Measurements from ENCODE around the gene RAB40C. TPM values are rescaled to one million over a fixed set of nuclear protein-coding genes. Genes with fewer than 3 reads are reported as not detected.

Gene RAB40C
- total and polyA plus RNA-seq, 5 experiments from 2014 or later, result 5.8 to 19.9 (median 14.6) TPM

DNA sequence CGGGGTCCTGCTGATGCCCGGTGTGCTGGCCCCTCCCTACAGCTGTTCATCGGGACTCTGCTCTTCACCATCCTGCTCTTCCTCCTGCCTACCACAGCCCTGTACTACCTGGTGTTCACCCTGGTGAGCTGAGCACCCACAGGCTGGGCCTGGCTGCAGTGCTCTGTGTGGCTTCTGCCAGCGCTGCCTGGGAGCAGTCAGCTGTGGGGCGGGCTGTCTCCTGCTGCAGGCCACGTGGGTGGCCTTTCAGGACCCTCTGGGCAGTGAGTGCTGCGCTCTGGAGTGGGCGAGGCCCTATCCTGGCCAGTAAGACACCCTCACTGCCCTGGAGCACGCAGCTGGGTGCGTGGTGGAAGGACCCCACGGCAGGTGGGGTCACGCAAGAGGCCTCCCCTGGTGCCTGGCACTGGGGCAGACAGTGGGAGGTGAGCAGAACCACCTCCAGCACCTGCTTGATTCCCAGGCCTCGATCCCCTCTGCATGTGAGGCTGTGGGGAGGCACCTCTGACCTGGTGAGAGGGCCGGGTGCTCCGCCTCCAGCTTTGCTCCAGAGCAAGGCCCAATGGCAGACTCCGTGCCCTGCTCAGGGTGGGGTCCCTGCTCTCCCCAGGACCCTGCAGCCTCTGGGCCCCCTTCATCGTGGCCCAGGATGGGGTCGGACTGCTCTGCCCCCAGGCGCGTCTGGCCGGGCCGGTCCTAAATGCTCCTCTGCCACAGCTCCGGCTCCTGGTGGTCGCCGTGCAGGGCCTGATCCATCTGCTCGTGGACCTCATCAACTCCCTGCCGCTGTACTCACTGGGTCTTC, 9.5 kb upstream of the RAB40C start:
- Mint-ChIP-seq H3K27me3 (no peaks in the 10 kb centered on the region), H3K4me3 (no peak overlapping the region), H3K9me3 (no peaks in the 10 kb centered on the region), H3K27ac (no peak overlapping the region), H3K4me1 (peaks cover 0 to 5% (median 2%) of the 10 kb centered on the region in 4 donors), H3K36me3 (no peaks in the 10 kb centered on the region)
- POLR2A ChIA-PET, result interaction anchor here (2.5 kb wide), 1 partner anchor 8 kb away, joined by 10 read pairs; no protein-coding TSS in a partner anchor
- DNase-seq (no peak), ATAC-seq (no peak)

DNA sequence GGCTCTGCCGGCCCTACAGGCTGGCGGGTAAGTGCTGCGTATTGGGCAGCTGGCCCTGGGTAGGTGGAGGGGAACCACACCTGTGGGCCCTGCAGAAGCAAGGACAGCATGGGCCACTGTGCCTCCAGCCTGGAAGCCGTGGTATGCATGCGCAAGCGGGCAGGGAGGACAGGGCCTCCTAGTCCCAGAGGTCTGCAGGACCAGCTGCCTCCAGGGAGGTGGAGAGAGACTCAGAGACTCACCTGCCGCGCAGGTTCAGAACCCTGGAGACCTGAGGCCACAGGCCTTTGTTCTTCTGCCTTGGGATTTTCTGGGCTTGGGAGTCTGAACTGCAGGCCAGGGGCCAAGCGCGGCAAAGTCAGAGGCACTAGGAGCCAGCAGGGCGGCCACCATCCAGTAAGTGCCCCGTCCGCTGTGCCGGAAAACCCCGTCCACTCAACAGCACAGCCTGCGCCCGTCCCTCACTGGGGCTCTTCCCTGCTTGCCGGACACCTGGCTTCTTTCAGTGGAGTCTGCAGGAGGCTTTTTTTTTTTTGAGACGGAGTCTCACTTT, 8.8 kb upstream of the RAB40C start:
- Mint-ChIP-seq H3K4me3 (no peak overlapping the region), H3K9me3 (no peaks in the 10 kb centered on the region), H3K4me1 (peaks cover 0 to 5% (median 4%) of the 10 kb centered on the region in 4 donors), H3K36me3 (no peaks in the 10 kb centered on the region), H3K27me3 (no peaks in the 10 kb centered on the region), H3K27ac (no peak overlapping the region)
- no peak for DNase-seq
- POLR2A ChIA-PET, result interaction anchor here (0.7 kb wide), 1 partner anchor 31 kb away, joined by 3 read pairs; no protein-coding TSS in a partner anchor
- ATAC-seq, result no peak

DNA sequence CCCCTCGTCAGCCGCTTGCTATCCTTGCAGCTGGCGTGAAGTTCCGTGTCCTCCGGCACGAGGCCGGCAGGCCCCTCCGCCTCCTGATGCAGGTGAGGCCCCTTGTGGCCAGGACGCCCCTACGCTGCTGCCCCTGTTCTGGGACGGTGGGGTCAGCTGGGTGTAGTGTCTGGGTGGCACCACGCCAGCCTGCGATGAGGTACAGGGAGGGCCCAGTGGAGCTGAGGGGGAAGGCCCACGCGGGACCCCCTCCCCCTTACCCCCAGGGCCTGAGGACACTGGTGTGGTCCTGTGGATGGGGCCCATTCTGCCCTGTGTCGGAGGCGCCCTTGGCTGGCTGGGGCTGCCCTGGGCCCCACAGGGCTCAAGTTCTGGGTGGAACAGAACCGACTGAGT, 7.7 kb upstream of the RAB40C start:
- no peaks in the 10 kb centered on the region for H3K27me3 Mint-ChIP-seq
- POLR2A ChIA-PET, result interaction anchor here (0.6 to 0.7 kb wide), 2 partner anchors 13 to 1681 kb away, joined by 3 to 5 read pairs; no protein-coding TSS in a partner anchor
- H3K9me3 Mint-ChIP-seq, result no peaks in the 10 kb centered on the region
- H3K36me3 Mint-ChIP-seq, result no peaks in the 10 kb centered on the region
- ATAC-seq (no peak), DNase-seq (no peak)
- H3K27ac Mint-ChIP-seq, result no peak overlapping the region
- peaks cover 0 to 5% (median 2%) of the 10 kb centered on the region in 4 donors for H3K4me1 Mint-ChIP-seq
- no peak overlapping the region for H3K4me3 Mint-ChIP-seq

DNA sequence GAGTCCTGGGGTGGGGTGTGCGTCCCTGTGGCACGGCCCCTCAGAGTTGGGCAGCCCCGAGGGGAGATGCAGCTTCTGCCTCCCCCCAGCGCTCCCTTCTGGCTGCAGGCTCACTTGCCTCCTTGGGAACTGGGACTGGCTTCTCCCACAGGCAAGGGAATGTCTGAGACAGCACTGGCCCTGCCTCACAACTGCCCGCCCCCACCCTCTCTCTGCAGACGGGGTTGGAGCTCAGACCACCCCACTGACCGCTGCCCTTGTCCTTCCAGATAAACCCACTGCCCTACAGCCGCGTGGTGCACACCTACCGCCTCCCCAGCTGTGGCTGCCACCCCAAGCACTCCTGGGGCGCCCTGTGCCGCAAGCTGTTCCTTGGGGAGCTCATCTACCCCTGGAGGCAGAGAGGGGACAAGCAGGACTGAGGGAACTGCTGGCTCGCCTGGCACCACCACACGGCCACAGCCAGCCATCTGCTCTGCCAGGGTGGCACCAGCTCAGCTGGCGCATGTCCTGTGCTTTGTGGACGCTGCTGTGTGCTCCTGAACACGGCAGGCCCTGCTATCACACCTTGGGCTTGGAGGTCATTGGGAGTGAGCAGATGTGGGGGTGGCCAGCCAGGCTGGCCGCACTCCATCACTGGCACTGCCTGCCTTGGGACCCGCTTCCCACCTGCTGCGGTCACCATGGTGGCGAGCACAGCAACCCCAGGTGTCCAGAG, 7.1 kb upstream of the RAB40C start:
- no peaks in the 10 kb centered on the region for H3K9me3 Mint-ChIP-seq
- DNase-seq, result no peak
- H3K36me3 Mint-ChIP-seq, result no peaks in the 10 kb centered on the region
- H3K4me1 Mint-ChIP-seq, result peaks cover 0 to 9% (median 4%) of the 10 kb centered on the region in 4 donors
- POLR2A ChIA-PET, result interaction anchor here (0.6 kb wide), 1 partner anchor 13 kb away, joined by 3 read pairs; no protein-coding TSS in a partner anchor
- ATAC-seq, result no peak
- no peaks in the 10 kb centered on the region for H3K27me3 Mint-ChIP-seq
- no peak overlapping the region for H3K4me3 Mint-ChIP-seq
- no peak overlapping the region for H3K27ac Mint-ChIP-seq

DNA sequence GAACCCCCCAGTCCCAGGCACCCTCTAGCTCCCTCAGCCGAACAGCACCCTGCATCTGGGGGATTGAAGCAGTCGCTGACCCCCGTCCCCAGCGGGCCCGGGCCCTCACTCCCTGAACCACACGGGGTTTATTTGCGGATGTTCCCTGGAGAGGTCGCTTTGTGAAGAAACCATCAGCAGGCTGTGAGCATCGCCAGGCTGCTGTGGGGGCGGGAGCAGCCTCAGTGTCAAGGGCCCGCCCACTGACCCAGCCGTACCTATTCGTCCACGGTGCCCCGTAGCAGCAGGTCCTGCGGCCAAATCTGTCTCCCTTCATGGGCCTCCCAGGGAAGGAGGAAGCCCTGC, 6.4 kb upstream of the RAB40C start:
- POLR2A ChIA-PET, result interaction anchor here (0.9 kb wide), 1 partner anchor 16 kb away, joined by 3 read pairs; no protein-coding TSS in a partner anchor
- no peak overlapping the region for H3K4me3 Mint-ChIP-seq
- H3K36me3 Mint-ChIP-seq, result no peaks in the 10 kb centered on the region
- peaks cover 3 to 14% (median 8%) of the 10 kb centered on the region in 4 donors for H3K4me1 Mint-ChIP-seq
- ATAC-seq, result no peak
- no peaks in the 10 kb centered on the region for H3K27me3 Mint-ChIP-seq
- DNase-seq, result no peak
- H3K27ac Mint-ChIP-seq, result no peak overlapping the region
- no peaks in the 10 kb centered on the region for H3K9me3 Mint-ChIP-seq

DNA sequence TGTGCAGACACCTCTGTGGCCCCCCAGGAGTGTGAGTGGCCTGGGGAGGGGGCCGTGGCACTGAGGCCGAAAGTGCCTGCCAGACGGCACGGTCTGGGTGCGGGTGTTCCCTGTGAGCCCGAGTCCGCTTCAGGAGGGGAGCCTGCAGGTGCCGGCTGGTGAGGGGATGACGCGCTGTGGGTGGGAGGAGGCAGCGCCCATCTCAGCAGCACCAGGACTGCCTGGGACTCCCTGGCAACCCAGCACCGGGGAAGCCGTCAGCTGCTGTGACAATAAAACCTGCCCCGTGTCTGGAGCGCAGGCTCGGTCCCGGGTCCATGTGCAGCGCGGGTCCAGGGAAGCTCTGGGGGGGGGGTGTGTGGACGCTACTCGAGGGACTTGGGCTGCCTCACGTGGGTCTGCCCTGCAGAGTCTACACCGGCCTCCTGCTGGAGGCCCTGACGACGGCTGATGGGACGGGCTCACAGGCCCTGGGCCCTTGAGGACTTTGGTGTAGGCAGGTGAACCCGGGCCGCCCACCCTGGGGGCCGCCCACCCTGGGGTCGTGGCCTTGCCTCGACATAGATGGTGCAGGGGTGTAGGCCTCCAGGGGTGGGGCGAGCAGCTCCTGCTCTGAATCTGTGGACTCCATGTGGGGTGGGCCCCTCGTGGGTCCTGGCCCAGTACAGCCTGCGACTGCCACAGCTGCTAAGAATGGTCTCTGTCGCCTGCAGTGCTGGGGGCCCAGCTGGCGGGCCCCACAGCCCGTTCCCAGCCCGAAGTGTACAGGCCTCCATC, 5.9 kb upstream of the RAB40C start:
- no peaks in the 10 kb centered on the region for H3K9me3 Mint-ChIP-seq
- no peak overlapping the region for H3K4me3 Mint-ChIP-seq
- H3K4me1 Mint-ChIP-seq, result peaks cover 6 to 16% (median 11%) of the 10 kb centered on the region in 4 donors
- H3K27me3 Mint-ChIP-seq, result no peaks in the 10 kb centered on the region
- no peak overlapping the region for H3K27ac Mint-ChIP-seq
- ATAC-seq (no peak), DNase-seq (no peak)
- no peaks in the 10 kb centered on the region for H3K36me3 Mint-ChIP-seq
- POLR2A ChIA-PET, result interaction anchor here (0.7 to 1.3 kb wide), 3 partner anchors 10 to 16 kb away, joined by 3 to 6 read pairs (median 3); no protein-coding TSS in a partner anchor

DNA sequence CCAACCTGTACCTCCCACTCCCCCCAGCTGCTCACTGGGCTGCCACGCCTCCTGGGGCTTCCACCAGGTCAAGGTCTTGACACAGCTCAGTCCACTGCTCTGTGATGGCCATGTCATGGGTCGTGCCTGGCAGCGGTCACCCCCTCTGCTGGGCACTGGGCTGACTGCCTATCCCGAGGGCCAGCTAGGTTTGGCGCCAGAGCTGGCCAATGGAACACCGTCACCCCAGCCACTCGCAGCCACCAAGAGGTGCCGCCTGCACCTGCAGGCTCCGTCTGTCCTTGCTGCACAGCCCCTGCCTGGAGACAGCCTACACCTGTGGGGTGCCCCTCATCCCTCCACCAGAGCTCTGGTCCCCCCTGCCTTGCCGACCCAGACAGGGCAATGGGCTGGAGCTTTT, 4.5 kb upstream of the RAB40C start:
- no peak for DNase-seq
- Mint-ChIP-seq H3K4me3 (no peak overlapping the region), H3K4me1 (peaks cover 6 to 15% (median 10%) of the 10 kb centered on the region in 4 donors), H3K36me3 (no peaks in the 10 kb centered on the region), H3K9me3 (no peaks in the 10 kb centered on the region), H3K27ac (peak overlapping the region in 2 of 10 donors; percentile 47 to 76), H3K27me3 (no peaks in the 10 kb centered on the region)
- no peak for ATAC-seq
- POLR2A ChIA-PET, result interaction anchor here (0.8 to 1.8 kb wide), 3 partner anchors 12 to 1187 kb away, joined by 3 to 5 read pairs (median 5); partner anchors contain the start of genes EME2 and NHLRC4

DNA sequence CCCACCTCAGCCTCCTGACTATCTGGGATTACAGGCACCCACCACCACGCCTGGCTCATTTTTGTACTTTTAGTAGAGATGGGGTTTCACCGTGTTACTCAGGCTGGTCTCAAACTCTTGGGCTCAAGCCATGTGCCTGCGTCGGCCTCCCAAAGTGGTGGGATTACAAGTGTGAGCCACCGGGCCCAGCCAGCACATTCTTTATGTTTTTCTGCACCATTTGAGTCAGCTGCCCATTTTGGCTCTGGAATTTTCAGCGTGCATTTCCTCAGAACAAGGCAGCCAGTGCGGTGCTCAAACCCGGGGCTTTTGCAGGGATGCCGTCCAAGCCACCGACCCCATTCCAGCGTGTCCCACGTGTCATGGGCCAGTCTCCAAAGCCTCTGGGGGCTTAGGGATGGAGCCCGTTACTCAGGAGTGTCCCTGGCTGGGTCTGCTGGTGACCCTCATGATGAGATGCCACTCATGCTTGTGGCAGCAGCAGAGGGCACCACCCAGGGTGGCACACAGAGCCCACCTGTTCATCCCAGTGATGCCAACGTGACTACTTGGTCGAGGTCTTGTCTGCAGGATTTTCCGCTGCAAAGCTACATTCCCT, 3.7 kb upstream of the RAB40C start:
- H3K27me3 Mint-ChIP-seq, result no peaks in the 10 kb centered on the region
- POLR2A ChIA-PET, result interaction anchor here (1.4 to 1.8 kb wide), 2 partner anchors 11 to 19 kb away, joined by 3 to 5 read pairs; partner anchors contain the start of gene NHLRC4
- peak overlapping the region in 1 of 10 donors; percentile 7 for H3K4me3 Mint-ChIP-seq
- ATAC-seq (no peak), DNase-seq (no peak)
- H3K9me3 Mint-ChIP-seq, result no peaks in the 10 kb centered on the region
- peaks cover 13 to 22% (median 17%) of the 10 kb centered on the region in 4 donors for H3K4me1 Mint-ChIP-seq
- H3K27ac Mint-ChIP-seq, result peak overlapping the region in 3 of 10 donors; percentile 21 to 76 (median 56)
- no peaks in the 10 kb centered on the region for H3K36me3 Mint-ChIP-seq

DNA sequence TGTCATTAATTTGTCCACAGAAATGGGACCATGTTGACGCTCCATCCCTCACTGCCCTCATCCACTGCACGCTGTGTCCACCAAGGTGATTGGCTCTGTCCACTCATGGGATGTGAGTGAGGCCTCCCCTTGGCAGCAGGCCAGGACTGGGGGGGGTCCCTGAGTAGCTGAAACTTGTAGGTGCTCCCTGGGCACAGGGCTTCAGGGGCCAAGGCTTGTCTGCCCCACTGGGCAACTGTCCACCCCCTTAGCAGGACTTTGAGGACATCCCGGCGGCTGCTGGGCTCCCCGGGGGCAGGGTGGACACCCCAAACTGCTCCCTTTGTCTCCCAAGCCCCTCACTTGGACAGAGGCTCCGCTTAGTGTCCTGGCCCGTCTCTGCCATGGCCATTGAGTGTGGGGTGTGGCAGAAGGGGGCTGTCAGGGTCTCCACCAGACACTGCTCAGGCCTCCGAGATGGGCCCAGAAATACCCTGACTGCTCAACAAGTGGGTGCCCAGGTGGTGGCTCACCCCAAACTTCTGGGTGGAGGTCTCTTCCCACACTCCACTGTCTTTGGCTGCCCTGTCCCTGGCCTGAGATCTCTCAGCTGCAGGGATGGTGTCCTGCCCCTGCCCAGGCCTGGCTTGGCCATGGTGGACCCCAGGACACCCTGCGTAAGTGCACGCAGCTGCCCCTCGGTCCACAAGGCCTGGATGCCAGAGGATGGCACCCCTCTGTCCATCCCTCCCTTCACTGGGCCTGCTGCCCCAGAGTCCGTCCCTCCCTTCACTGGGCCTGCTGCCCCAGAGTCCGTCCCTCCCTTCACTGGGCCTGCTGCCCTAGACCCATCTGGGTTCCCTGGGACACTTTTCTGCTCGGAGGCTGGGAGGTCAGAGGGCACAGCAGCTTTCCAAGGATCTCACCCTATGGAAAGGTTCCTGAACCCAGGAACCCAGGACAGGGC, 2.9 kb upstream of the RAB40C start:
- peaks cover 15 to 29% (median 24%) of the 10 kb centered on the region in 4 donors for H3K4me1 Mint-ChIP-seq
- DNase-seq (no peak), ATAC-seq (no peak)
- H3K27ac Mint-ChIP-seq, result peak overlapping the region in 8 of 10 donors; percentile 11 to 98 (median 78)
- H3K9me3 Mint-ChIP-seq, result no peaks in the 10 kb centered on the region
- no peaks in the 10 kb centered on the region for H3K36me3 Mint-ChIP-seq
- peak overlapping the region; percentile 52 to 98 (median 92) for H3K4me3 Mint-ChIP-seq
- no peaks in the 10 kb centered on the region for H3K27me3 Mint-ChIP-seq
- POLR2A ChIA-PET, result interaction anchor here (1.2 to 1.8 kb wide), 5 partner anchors 9 to 89 kb away, joined by 3 to 5 read pairs (median 3); partner anchors contain the start of genes NHLRC4 and RHBDL1

DNA sequence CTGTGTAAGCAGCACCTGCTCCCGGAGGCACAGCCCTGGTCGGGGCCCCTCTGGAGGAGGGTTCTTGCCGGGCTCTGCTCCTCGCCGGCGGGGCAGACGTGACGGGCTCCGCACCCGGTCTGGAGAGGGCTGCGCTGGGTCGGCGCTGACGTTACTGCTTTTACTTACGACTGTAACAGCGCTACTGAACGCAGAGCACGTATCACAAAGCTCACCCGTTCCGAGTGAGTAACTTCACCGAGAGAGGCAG, 1.3 kb upstream of the RAB40C start:
- POLR2A ChIA-PET, result interaction anchor here (0.7 to 1.9 kb wide), 10 partner anchors 10 to 1944 kb away, joined by 3 to 12 read pairs (median 4); partner anchors contain the start of genes METTL26 and WDR90
- DNase-seq, result peak in 9 of 10 donors; percentile 48 to 87 (median 67)
- H3K4me3 Mint-ChIP-seq, result peak overlapping the region; percentile 88 to 99 (median 96)
- no peaks in the 10 kb centered on the region for H3K27me3 Mint-ChIP-seq
- ATAC-seq, result peak; percentile 31 to 34
- H3K9me3 Mint-ChIP-seq, result no peaks in the 10 kb centered on the region
- H3K4me1 Mint-ChIP-seq, result peaks cover 20 to 41% (median 37%) of the 10 kb centered on the region in 4 donors
- peak overlapping the region; percentile 92 to 99 (median 98) for H3K27ac Mint-ChIP-seq
- H3K36me3 Mint-ChIP-seq, result no peaks in the 10 kb centered on the region
